Stimulated activated CD8-positive, alpha-beta memory T cell treated with anti-CD3 and anti-CD28 coated beads, Interleukin-4, amount 100 ng/mL, for 24 hours (primary cell): ENCODE data around the gene PBX4.

Experiments
- DNase-seq: peaks from one replicate; pipeline ENCODE4 v3.0.0-alpha.2; 2020; ENCODE audit warnings: low read depth

PBX4 gene

GRCh38 chr19:19524053-19524452, 94.4 kb downstream of the PBX4 start:
- DNase-seq: no peak

GRCh38 chr19:19523177-19523576, 95.3 kb downstream of the PBX4 start:
- no peak for DNase-seq

GRCh38 chr19:19520989-19521388, 97.5 kb downstream of the PBX4 start:
- DNase-seq: no peak

GRCh38 chr19:19517235-19517619, 101.3 kb downstream of the PBX4 start:
- no peak for DNase-seq

- peak; percentile 89 for DNase-seq
Observed at GRCh38 chr19:19515642-19516519, 102.6 kb downstream of the PBX4 start, which contains the start of gene NDUFA13. Gene NDUFA13, plus strand, starts transcription at chr19:19516225. Its CDS starts 14 bp downstream, at chr19:19516239.

GRCh38 chr19:19514881-19515641, 103.4 kb downstream of the PBX4 start, which contains the start of gene TSSK6:
Gene TSSK6, minus strand, starts transcription at chr19:19515548. Its CDS starts 121 bp downstream, at chr19:19515427.
- DNase-seq: no peak

- DNase-seq: no peak
Observed at GRCh38 chr19:19514215-19514657, 104.3 kb downstream of the PBX4 start.

GRCh38 chr19:19513682-19514081, 104.8 kb downstream of the PBX4 start:
- no peak for DNase-seq
